H9 (cell line): ENCODE results near the gene DPH6. TPM values are rescaled to one million over a fixed set of nuclear protein-coding genes. Genes with fewer than 3 reads are reported as not detected.

Source experiments
- DNase-seq: peaks from one replicate; pipeline ENCODE4 v3.0.0-alpha.2; 2017
- H2AFZ ChIP-seq: one replicate; pipeline ENCODE4 v1.6.1; 2013; ENCODE audit warnings: mild to moderate bottlenecking, low read length, control low read depth, moderate library complexity
- H2AK5ac ChIP-seq: 2 replicates; pipeline ENCODE4 v1.6.1; 2013; ENCODE audit warnings: low read length, control low read depth, mixed read lengths; ENCODE audit not compliant: insufficient read length
- H2BK120ac ChIP-seq: one replicate; pipeline ENCODE4 v1.6.1; 2013; ENCODE audit warnings: low read depth, mild to moderate bottlenecking, low read length, control low read depth, inconsistent platforms; ENCODE audit not compliant: poor library complexity, severe bottlenecking
- H2BK12ac ChIP-seq: 2 replicates; pipeline ENCODE4 v1.6.1; 2013; ENCODE audit warnings: low read length, control low read depth, mixed read lengths, low read depth; ENCODE audit not compliant: insufficient read length
- H2BK15ac ChIP-seq: 2 replicates; pipeline ENCODE4 v1.6.1; 2013; ENCODE audit warnings: low read depth, low read length, control low read depth
- H2BK20ac ChIP-seq: one replicate; pipeline ENCODE4 v1.6.1; 2013; ENCODE audit warnings: low read depth, mild to moderate bottlenecking, low read length, control low read depth, inconsistent platforms; ENCODE audit not compliant: poor library complexity, severe bottlenecking
- H2BK5ac ChIP-seq: 2 replicates; pipeline ENCODE4 v1.6.1; 2013; ENCODE audit warnings: low read length, control low read depth, mixed read lengths; ENCODE audit not compliant: insufficient read length
- H3K14ac ChIP-seq: 2 replicates; pipeline ENCODE4 v1.6.1; 2013; ENCODE audit warnings: low read length, control low read depth; ENCODE audit not compliant: insufficient read depth
- H3K18ac ChIP-seq: 2 replicates; pipeline ENCODE4 v1.6.1; 2013; ENCODE audit warnings: low read depth, mild to moderate bottlenecking, mixed read lengths, low read length, control low read depth; ENCODE audit not compliant: insufficient read length
- H3K23ac ChIP-seq: 2 replicates; pipeline ENCODE4 v1.6.1; 2013; ENCODE audit warnings: low read length, control low read depth, mixed read lengths, low read depth; ENCODE audit not compliant: insufficient read length
- H3K23me2 ChIP-seq: 2 replicates; pipeline ENCODE4 v1.6.1; 2013; ENCODE audit warnings: low read depth, mild to moderate bottlenecking, mixed read lengths, low read length, control low read depth; ENCODE audit not compliant: insufficient read length, poor library complexity, severe bottlenecking
- H3K27ac ChIP-seq: 2 replicates; pipeline ENCODE4 v1.5.1; 2013; ENCODE audit warnings: low read length, control low read depth, mixed read lengths, low read depth; ENCODE audit not compliant: insufficient read length
- H3K27me3 ChIP-seq: 2 replicates; pipeline ENCODE4 v1.6.1; 2013; ENCODE audit warnings: low read length, control low read depth, inconsistent platforms; ENCODE audit not compliant: insufficient read depth
- H3K4ac ChIP-seq: 2 replicates; pipeline ENCODE4 v1.6.1; 2013; ENCODE audit warnings: low read depth, mild to moderate bottlenecking, control low read depth, inconsistent platforms, low read length, moderate library complexity
- H3K4me1 ChIP-seq: 2 replicates; pipeline ENCODE4 v1.6.1; 2013; ENCODE audit warnings: low read length, control low read depth, inconsistent platforms; ENCODE audit not compliant: insufficient read depth
- H3K4me2 ChIP-seq: 2 replicates; pipeline ENCODE4 v1.6.1; 2013; ENCODE audit warnings: low read length, control low read depth, mixed read lengths; ENCODE audit not compliant: insufficient read length, insufficient read depth
- H3K56ac ChIP-seq: 2 replicates; pipeline ENCODE4 v1.6.1; 2013; ENCODE audit warnings: low read depth, mild to moderate bottlenecking, mixed read lengths, low read length, control low read depth; ENCODE audit not compliant: insufficient read length
- H3K79me1 ChIP-seq: 2 replicates; pipeline ENCODE4 v1.6.1; 2013; ENCODE audit warnings: low read depth, mild to moderate bottlenecking, moderate library complexity, low read length, control low read depth, inconsistent platforms; ENCODE audit not compliant: insufficient read depth, poor library complexity, severe bottlenecking
- H3K79me2 ChIP-seq: 2 replicates; pipeline ENCODE4 v1.6.1; 2013; ENCODE audit warnings: low read length, control low read depth, inconsistent platforms; ENCODE audit not compliant: insufficient read depth
- H3K9ac ChIP-seq: 2 replicates; pipeline ENCODE4 v1.6.1; 2013; ENCODE audit warnings: low read length, control low read depth, mixed read lengths; ENCODE audit not compliant: insufficient read length; ENCODE audit errors: extremely low read depth
- H3K9me3 ChIP-seq: one replicate; pipeline ENCODE4 v1.6.1; 2013; ENCODE audit warnings: low read depth, low read length, inconsistent platforms; ENCODE audit not compliant: control insufficient read depth
- H3T11ph ChIP-seq: one replicate; pipeline ENCODE4 v1.6.1; 2013; ENCODE audit warnings: mild to moderate bottlenecking, low read length, control low read depth, inconsistent platforms
- H4K20me1 ChIP-seq: one replicate; pipeline ENCODE4 v1.6.1; 2013; ENCODE audit not compliant: control insufficient read depth, insufficient read length, insufficient read depth
- H4K5ac ChIP-seq: 2 replicates; pipeline ENCODE4 v1.6.1; 2013; ENCODE audit warnings: low read depth, mild to moderate bottlenecking, mixed read lengths, low read length, control low read depth; ENCODE audit not compliant: insufficient read length
- H4K8ac ChIP-seq: replicated peaks from 2 replicates; pipeline ENCODE4 v1.6.1; 2013; ENCODE audit warnings: low read length, control low read depth, mixed read lengths, low read depth; ENCODE audit not compliant: insufficient read length
- H4K91ac ChIP-seq: 2 replicates; pipeline ENCODE4 v1.6.1; 2013; ENCODE audit warnings: low read depth, mild to moderate bottlenecking, moderate library complexity, mixed read lengths, low read length, control low read depth; ENCODE audit not compliant: insufficient read length
- H3K27ac Mint-ChIP-seq, 3 experiments: 2 replicates in 2 of 3; 3 replicates in 1 of 3; pipeline ENCODE4 v1.8.0; 2020 to 2021; ENCODE audit warnings: mixed read lengths in 3 of 3, mild to moderate bottlenecking in 1 of 3, moderate library complexity in 1 of 3
- H3K27me3 Mint-ChIP-seq: 2 replicates; pipeline ENCODE4 v1.8.0; 2021; ENCODE audit warnings: low read depth, mild to moderate bottlenecking, moderate library complexity, mixed read lengths
- H3K36me3 Mint-ChIP-seq, 3 experiments: 2 replicates in 2 of 3; 3 replicates in 1 of 3; pipeline ENCODE4 v1.8.0; 2020 to 2021; ENCODE audit warnings: low read depth in 3 of 3, mixed read lengths in 3 of 3; ENCODE audit not compliant: insufficient read depth in 1 of 3
- H3K4me1 Mint-ChIP-seq, 2 experiments: 2 replicates each; pipeline ENCODE4 v1.8.0; 2020; ENCODE audit warnings: mixed read lengths in 2 of 2
- H3K4me3 Mint-ChIP-seq, 2 experiments: 2 replicates in 1 of 2; 3 replicates in 1 of 2; pipeline ENCODE4 v1.8.0; 2020 to 2021; ENCODE audit warnings: mild to moderate bottlenecking in 2 of 2, mixed read lengths in 2 of 2, moderate library complexity in 1 of 2
- H3K9me3 Mint-ChIP-seq, 2 experiments: 2 replicates in 1 of 2; 3 replicates in 1 of 2; pipeline ENCODE4 v1.8.0; 2020; ENCODE audit warnings: mild to moderate bottlenecking in 2 of 2, mixed read lengths in 2 of 2, moderate library complexity in 1 of 2
- total RNA-seq: library from RNA; stranded (reverse); gene quantifications from 2 replicates; pipeline ENCODE4 v1.2.1, GENCODE V29; 2021
- TF ChIP-seq, protein P1 (sequence below): fragments of 200-600 bp; sonication (generic); conservative IDR thresholded peaks from 3 replicates; pipeline ENCODE4 v1.8.0; 2021; ENCODE audit warnings: antibody characterized with exemption, mild to moderate bottlenecking

Gene DPH6
- total RNA-seq, 1 experiment from 2014 or later = 42.0 TPM

GRCh38 chr15:35374661-35375060 lies 171.3 kb downstream of the DPH6 start:
- Histone ChIP-seq H3K79me2 (no peaks in the 10 kb centered on the region), H3K79me1 (no peaks in the 10 kb centered on the region), H3K27me3 (no peaks in the 10 kb centered on the region), H3K23me2 (no peaks in the 10 kb centered on the region), H2BK15ac (no peak overlapping the region), H3K27ac (no peak overlapping the region), H2BK5ac (no peak overlapping the region), H3T11ph (no peak overlapping the region), H3K4ac (no peak overlapping the region), H2AFZ (no peak overlapping the region), H3K23ac (no peak overlapping the region), H4K5ac (no peak overlapping the region), H3K14ac (no peak overlapping the region), H2BK12ac (no peak overlapping the region), H3K56ac (no peak overlapping the region), H2BK120ac (no peak overlapping the region), H3K9me3 (no peaks in the 10 kb centered on the region), H3K4me1 (no peaks in the 10 kb centered on the region), H4K91ac (no peak overlapping the region), H4K20me1 (no peaks in the 10 kb centered on the region), H2AK5ac (no peak overlapping the region), H2BK20ac (no peak overlapping the region), H3K4me2 (no peak overlapping the region), H4K8ac (no peak overlapping the region), H3K9ac (no peak overlapping the region), H3K18ac (no peak overlapping the region)
- Mint-ChIP-seq H3K4me1 (no peaks in the 10 kb centered on the region), H3K36me3 (peaks cover 5 to 14% (median 11%) of the 10 kb centered on the region in 3 experiments; a peak in 5 of 7 replicates), H3K27me3 (no peaks in the 10 kb centered on the region), H3K9me3 (peaks cover 4 to 10% of the 10 kb centered on the region in 2 experiments; a peak in 3 of 5 replicates), H3K4me3 (no peak overlapping the region), H3K27ac (no peak overlapping the region)
- no peak for DNase-seq
- TF ChIP-seq, protein P1, sequence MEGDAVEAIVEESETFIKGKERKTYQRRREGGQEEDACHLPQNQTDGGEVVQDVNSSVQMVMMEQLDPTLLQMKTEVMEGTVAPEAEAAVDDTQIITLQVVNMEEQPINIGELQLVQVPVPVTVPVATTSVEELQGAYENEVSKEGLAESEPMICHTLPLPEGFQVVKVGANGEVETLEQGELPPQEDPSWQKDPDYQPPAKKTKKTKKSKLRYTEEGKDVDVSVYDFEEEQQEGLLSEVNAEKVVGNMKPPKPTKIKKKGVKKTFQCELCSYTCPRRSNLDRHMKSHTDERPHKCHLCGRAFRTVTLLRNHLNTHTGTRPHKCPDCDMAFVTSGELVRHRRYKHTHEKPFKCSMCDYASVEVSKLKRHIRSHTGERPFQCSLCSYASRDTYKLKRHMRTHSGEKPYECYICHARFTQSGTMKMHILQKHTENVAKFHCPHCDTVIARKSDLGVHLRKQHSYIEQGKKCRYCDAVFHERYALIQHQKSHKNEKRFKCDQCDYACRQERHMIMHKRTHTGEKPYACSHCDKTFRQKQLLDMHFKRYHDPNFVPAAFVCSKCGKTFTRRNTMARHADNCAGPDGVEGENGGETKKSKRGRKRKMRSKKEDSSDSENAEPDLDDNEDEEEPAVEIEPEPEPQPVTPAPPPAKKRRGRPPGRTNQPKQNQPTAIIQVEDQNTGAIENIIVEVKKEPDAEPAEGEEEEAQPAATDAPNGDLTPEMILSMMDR = no peak
